A673 (cell line): ENCODE measurements around the gene KLB.

ENCODE experiments used
- CTCF ChIP-seq: fragments of 300-800, 200-600 bp; sonication (generic); conservative IDR thresholded peaks from 2 replicates; pipeline ENCODE4 v1.5.1; 2017; ENCODE audit warnings: low read depth, mild to moderate bottlenecking, antibody characterized with exemption, low read length, moderate library complexity, mixed read lengths
- EZH2 ChIP-seq: fragments of 200-600 bp; sonication (generic); IDR thresholded peaks from 2 replicates; pipeline ENCODE4 v1.6.1; 2017; ENCODE audit warnings: borderline replicate concordance, low read depth, mild to moderate bottlenecking, mixed read lengths, antibody characterized with exemption, low read length; ENCODE audit not compliant: poor library complexity, severe bottlenecking

GRCh38 chr4:39427520-39428114 lies 20.9 kb downstream of the KLB start:
- TF ChIP-seq EZH2 (no peak), CTCF (no peak)
